Ascending aorta (tissue), 2 donors: ENCODE data around the gene SV2C. TPM values are rescaled to one million over a fixed set of nuclear protein-coding genes. Genes with fewer than 3 reads are reported as not detected.

ENCODE experiments used
- DNase-seq, 2 donors: peaks; one replicate each; pipeline ENCODE4 v3.0.0-alpha.2; 2019; ENCODE audit warnings: low spot score in 2 of 2
- H3K27ac ChIP-seq, 2 donors: fragments of 200-600 bp; sonication (generic); one replicate each; pipeline ENCODE4 v1.5.1; 2016 to 2017; ENCODE audit warnings: mild to moderate bottlenecking in 1 of 2
- H3K27me3 ChIP-seq: fragments of 200-600 bp; sonication (generic); one replicate; pipeline ENCODE4 v1.5.1; 2017
- H3K36me3 ChIP-seq, 2 donors: fragments of 200-600 bp; sonication (generic); one replicate each; pipeline ENCODE4 v1.5.1; 2016
- H3K4me1 ChIP-seq, 2 donors: fragments of 200-600 bp; sonication (generic); one replicate each; pipeline ENCODE4 v1.5.1; 2016 to 2017; ENCODE audit warnings: mild to moderate bottlenecking in 1 of 2
- H3K4me3 ChIP-seq, 2 donors: fragments of 200-600 bp; sonication (generic); one replicate each; pipeline ENCODE4 v1.5.1; 2016 to 2017; ENCODE audit warnings: mild to moderate bottlenecking in 1 of 2
- H3K9me3 ChIP-seq, 2 donors: fragments of 200-600 bp; sonication (generic); one replicate each; pipeline ENCODE4 v1.5.1; 2016
- intact Hi-C: fragments of 100-400 bp; cut with DNase I; formaldehyde crosslinking; loops from one replicate; pipeline ENCODE4 v1.15.1; 2023
- total RNA-seq: library from RNA; depleted of rRNA; stranded (reverse); fragments of >200 nt; gene quantifications from one replicate; pipeline ENCODE4 v1.1.0, GENCODE V29; 2016
- TF ChIP-seq, protein P1 (sequence below), 3 experiments: fragments of 200-600 bp in 2 of 3; fragments of 450-650 bp in 1 of 3; sonication (generic) in 2 of 3; IDR thresholded peaks; one replicate each; pipeline ENCODE4 v1.5.1; 2016 to 2019; ENCODE audit warnings: antibody characterized with exemption in 3 of 3, mild to moderate bottlenecking in 1 of 3, moderate library complexity in 1 of 3

Gene SV2C
- total RNA-seq, 1 donor from 2014 or later: not detected

DNA sequence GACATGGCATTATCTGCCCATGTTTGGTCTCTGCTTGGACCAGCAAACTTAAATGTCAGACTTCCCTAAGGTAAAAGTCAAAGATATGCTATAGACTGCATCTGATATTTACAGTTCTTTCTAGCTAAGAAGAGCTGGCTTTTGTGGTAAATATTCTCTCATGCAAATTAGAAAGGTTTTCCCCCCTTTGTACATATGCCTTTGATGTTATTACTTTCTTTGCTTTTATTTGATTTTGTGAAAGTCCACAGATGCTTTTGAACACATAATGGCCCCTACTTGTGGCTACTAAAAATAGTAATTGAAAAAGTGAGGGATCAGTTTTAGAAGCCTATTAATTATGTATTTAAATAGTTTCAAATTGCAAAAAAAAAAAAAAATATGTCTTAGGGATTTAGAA is 104.2 kb downstream of the SV2C start:
- H3K4me1 ChIP-seq: no peaks in the 10 kb centered on the region
- TF ChIP-seq, protein P1, sequence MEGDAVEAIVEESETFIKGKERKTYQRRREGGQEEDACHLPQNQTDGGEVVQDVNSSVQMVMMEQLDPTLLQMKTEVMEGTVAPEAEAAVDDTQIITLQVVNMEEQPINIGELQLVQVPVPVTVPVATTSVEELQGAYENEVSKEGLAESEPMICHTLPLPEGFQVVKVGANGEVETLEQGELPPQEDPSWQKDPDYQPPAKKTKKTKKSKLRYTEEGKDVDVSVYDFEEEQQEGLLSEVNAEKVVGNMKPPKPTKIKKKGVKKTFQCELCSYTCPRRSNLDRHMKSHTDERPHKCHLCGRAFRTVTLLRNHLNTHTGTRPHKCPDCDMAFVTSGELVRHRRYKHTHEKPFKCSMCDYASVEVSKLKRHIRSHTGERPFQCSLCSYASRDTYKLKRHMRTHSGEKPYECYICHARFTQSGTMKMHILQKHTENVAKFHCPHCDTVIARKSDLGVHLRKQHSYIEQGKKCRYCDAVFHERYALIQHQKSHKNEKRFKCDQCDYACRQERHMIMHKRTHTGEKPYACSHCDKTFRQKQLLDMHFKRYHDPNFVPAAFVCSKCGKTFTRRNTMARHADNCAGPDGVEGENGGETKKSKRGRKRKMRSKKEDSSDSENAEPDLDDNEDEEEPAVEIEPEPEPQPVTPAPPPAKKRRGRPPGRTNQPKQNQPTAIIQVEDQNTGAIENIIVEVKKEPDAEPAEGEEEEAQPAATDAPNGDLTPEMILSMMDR (IDR thresholded peaks at IDR 0.05): no peak
- H3K27ac ChIP-seq: no peak overlapping the region
- DNase-seq: no peak
- H3K36me3 ChIP-seq: no peaks in the 10 kb centered on the region
- no peaks in the 10 kb centered on the region for H3K9me3 ChIP-seq
- intact Hi-C loops: no loop called here
- no peak overlapping the region for H3K4me3 ChIP-seq
- H3K27me3 ChIP-seq: no peaks in the 10 kb centered on the region

DNA sequence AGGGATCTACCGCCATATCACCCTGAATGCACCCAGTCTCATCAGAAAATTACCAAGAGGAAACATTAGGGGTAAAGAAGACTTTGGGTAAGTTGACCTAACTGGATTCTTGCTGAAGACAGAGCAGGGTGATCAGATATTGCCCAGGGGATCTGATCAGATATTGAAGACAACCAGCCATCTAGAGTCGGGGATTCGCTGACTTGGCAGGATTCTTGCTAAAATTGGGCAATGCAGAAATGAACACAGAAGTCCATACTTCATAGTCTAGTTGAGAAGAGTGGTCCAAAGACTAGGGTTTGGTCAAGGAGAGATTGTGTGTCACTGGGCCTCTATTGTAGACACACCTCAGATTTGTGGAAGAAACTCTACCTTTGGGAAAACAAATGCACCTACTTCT is 107.2 kb downstream of the SV2C start:
- H3K9me3 ChIP-seq: no peaks in the 10 kb centered on the region
- H3K27me3 ChIP-seq: no peaks in the 10 kb centered on the region
- TF ChIP-seq, protein P1 (IDR thresholded peaks at IDR 0.05): no peak
- no peak overlapping the region for H3K27ac ChIP-seq
- no peaks in the 10 kb centered on the region for H3K4me1 ChIP-seq
- intact Hi-C loops: no loop called here
- no peak for DNase-seq
- no peaks in the 10 kb centered on the region for H3K36me3 ChIP-seq
- no peak overlapping the region for H3K4me3 ChIP-seq

DNA sequence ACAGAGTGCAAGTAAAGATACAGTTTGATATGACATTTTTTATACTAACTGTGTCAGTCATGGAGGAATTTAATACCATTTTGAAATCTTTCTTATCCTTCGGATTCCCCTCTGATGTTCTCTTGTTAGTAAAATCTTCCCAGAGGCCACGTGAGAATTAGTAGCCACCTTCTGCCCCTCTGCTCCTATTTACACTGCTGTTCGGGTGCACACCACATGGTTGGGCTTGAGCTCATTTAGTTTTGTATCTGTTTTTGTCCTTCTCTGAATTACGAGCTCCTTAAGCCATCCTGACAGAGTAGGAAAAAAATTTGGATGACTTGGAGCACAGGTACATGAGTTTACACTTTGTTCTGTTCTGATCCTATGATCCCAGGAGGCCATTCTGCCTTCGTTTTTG is 109.7 kb downstream of the SV2C start:
- TF ChIP-seq, protein P1 (IDR thresholded peaks at IDR 0.05): no peak
- intact Hi-C loops: no loop called here
- no peak for DNase-seq
- H3K36me3 ChIP-seq: no peaks in the 10 kb centered on the region
- H3K27ac ChIP-seq: no peak overlapping the region
- no peaks in the 10 kb centered on the region for H3K9me3 ChIP-seq
- no peaks in the 10 kb centered on the region for H3K27me3 ChIP-seq
- H3K4me3 ChIP-seq: no peak overlapping the region
- no peaks in the 10 kb centered on the region for H3K4me1 ChIP-seq

DNA sequence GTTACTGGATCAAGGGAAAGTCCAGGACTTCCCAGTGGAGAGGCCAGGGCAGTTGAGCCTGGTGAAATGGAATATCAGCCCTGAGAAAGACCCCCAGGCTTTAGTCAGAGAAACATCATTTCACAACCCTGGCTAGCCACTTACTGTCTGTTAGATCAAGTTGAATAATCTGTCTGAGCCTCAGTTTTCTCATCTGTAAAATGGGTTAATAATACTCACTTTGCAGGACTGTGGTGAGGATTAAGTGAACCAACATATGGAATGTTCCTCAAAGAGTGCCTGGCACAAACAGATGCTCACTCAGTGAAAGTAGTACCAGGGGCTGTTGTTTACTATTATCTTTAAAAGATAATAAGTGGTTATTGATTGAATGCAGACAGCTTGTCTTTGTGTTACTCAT is 110.5 kb downstream of the SV2C start:
- no peak overlapping the region for H3K4me3 ChIP-seq
- H3K9me3 ChIP-seq: no peaks in the 10 kb centered on the region
- no peak for DNase-seq
- TF ChIP-seq, protein P1 (IDR thresholded peaks at IDR 0.05): no peak
- no peaks in the 10 kb centered on the region for H3K27me3 ChIP-seq
- intact Hi-C loops: no loop called here
- H3K27ac ChIP-seq: no peak overlapping the region
- H3K4me1 ChIP-seq: no peaks in the 10 kb centered on the region
- no peaks in the 10 kb centered on the region for H3K36me3 ChIP-seq

DNA sequence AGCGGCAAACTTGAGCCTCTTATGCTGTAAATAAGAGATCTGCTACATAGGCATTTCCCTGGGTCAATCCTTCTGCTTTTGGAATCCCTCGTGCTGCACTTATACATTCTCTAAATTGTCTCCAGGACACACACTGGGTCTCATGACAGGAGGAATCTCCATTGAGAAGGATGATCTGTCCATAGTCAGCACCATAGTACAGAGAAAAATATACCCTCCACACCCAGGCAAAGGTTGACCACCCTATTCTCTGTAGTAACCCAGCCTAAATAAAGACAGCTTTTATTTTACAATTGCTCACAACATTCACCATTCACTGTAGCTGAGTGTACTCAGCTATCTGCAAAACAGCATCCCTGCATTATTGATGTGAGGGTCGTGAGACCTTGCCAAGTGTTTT is 111.2 kb downstream of the SV2C start:
- intact Hi-C loops: no loop called here
- Histone ChIP-seq H3K4me3 (no peak overlapping the region), H3K36me3 (no peaks in the 10 kb centered on the region), H3K27ac (no peak overlapping the region), H3K4me1 (no peaks in the 10 kb centered on the region), H3K27me3 (no peaks in the 10 kb centered on the region), H3K9me3 (no peaks in the 10 kb centered on the region)
- DNase-seq: no peak
- TF ChIP-seq, protein P1 (IDR thresholded peaks at IDR 0.05): no peak

- intact Hi-C loops: no loop called here
- Histone ChIP-seq H3K27ac (no peak overlapping the region), H3K9me3 (no peaks in the 10 kb centered on the region), H3K36me3 (no peaks in the 10 kb centered on the region), H3K4me1 (no peaks in the 10 kb centered on the region), H3K27me3 (no peaks in the 10 kb centered on the region), H3K4me3 (no peak overlapping the region)
- TF ChIP-seq, protein P1 (IDR thresholded peaks at IDR 0.05): no peak
- no peak for DNase-seq
Observed at GRCh38 chr5:76196457-76196856, 113.3 kb downstream of the SV2C start.
